ENCODE measurements around the gene PRPH2. TPM values are rescaled to one million over a fixed set of nuclear protein-coding genes. Genes with fewer than 3 reads are reported as not detected.

The PRPH2 gene
- total and polyA plus RNA-seq, 2 of the 13 experiments (the other 11 are each of a cell fraction or from before 2014, with no cell fraction given): 0.03 to 0.04 TPM

DNA sequence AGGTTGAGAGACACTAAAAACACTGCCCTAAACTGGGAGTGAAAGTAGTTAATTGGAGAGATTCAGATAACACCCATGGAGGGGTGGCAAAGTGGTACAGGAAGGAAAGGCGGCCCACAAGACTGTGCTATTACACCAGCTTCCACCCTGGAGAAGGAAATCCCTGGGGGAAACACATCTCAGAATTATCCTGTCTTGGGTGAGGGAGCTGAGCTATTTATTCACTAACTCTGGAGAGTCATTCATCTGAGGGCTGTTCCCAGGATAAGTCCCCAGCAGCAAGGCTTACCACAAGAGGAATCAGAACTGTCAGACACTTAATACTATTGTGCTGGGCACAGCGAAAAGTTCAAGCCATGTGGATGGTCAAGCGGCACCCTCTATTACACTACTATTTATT, 13.6 kb upstream of the PRPH2 start:
- WGBS (ENCODE audit: low lambda C conversion rate): 17% methylated on average over 1 of the region's 3 CpGs
- no peaks in the 10 kb centered on the region for H4K20me1 ChIP-seq (ENCODE audit: insufficient read depth, low read length)
- POLR2A ChIA-PET: interaction anchor here (1.3 kb wide), 1 partner anchor 11 kb away, joined by 3 read pairs; the partner anchor contains the start of gene TBCC
- H3K27ac ChIP-seq (ENCODE audit: extremely low read length, insufficient read depth, low read length): no peak overlapping the region
- H2AFZ ChIP-seq (ENCODE audit: low read length): no peak overlapping the region
- peak; percentile 43; the same call in 2 of the 3 replicates for ATAC-seq
- TF ChIP-seq, protein P1, sequence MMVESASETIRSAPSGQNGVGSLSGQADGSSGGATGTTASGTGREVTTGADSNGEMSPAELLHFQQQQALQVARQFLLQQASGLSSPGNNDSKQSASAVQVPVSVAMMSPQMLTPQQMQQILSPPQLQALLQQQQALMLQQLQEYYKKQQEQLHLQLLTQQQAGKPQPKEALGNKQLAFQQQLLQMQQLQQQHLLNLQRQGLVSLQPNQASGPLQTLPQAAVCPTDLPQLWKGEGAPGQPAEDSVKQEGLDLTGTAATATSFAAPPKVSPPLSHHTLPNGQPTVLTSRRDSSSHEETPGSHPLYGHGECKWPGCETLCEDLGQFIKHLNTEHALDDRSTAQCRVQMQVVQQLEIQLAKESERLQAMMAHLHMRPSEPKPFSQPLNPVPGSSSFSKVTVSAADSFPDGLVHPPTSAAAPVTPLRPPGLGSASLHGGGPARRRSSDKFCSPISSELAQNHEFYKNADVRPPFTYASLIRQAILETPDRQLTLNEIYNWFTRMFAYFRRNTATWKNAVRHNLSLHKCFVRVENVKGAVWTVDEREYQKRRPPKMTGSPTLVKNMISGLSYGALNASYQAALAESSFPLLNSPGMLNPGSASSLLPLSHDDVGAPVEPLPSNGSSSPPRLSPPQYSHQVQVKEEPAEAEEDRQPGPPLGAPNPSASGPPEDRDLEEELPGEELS (CRISPR knock-in tag; IDR thresholded peaks at IDR 0.05): no peak
- no peak for TF ChIP-seq IRX3 (CRISPR knock-in tag; IDR thresholded peaks at IDR 0.05; ENCODE audit: borderline replicate concordance, low read depth)
- no peak for TF ChIP-seq RARA (CRISPR knock-in tag; IDR thresholded peaks at IDR 0.05)
- TF ChIP-seq, protein P2, sequence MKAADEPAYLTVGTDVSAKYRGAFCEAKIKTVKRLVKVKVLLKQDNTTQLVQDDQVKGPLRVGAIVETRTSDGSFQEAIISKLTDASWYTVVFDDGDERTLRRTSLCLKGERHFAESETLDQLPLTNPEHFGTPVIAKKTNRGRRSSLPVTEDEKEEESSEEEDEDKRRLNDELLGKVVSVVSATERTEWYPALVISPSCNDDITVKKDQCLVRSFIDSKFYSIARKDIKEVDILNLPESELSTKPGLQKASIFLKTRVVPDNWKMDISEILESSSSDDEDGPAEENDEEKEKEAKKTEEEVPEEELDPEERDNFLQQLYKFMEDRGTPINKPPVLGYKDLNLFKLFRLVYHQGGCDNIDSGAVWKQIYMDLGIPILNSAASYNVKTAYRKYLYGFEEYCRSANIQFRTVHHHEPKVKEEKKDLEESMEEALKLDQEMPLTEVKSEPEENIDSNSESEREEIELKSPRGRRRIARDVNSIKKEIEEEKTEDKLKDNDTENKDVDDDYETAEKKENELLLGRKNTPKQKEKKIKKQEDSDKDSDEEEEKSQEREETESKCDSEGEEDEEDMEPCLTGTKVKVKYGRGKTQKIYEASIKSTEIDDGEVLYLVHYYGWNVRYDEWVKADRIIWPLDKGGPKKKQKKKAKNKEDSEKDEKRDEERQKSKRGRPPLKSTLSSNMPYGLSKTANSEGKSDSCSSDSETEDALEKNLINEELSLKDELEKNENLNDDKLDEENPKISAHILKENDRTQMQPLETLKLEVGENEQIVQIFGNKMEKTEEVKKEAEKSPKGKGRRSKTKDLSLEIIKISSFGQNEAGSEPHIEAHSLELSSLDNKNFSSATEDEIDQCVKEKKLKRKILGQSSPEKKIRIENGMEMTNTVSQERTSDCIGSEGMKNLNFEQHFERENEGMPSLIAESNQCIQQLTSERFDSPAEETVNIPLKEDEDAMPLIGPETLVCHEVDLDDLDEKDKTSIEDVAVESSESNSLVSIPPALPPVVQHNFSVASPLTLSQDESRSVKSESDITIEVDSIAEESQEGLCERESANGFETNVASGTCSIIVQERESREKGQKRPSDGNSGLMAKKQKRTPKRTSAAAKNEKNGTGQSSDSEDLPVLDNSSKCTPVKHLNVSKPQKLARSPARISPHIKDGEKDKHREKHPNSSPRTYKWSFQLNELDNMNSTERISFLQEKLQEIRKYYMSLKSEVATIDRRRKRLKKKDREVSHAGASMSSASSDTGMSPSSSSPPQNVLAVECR (CRISPR knock-in tag; IDR thresholded peaks at IDR 0.05; ENCODE audit: borderline replicate concordance): no peak
- TF ChIP-seq ZNF788 (CRISPR knock-in tag; IDR thresholded peaks at IDR 0.05; ENCODE audit: borderline replicate concordance): no peak
- no peak for TF ChIP-seq ZNF12 (CRISPR knock-in tag; IDR thresholded peaks at IDR 0.05)
- TF ChIP-seq ZNF317 (CRISPR knock-in tag; IDR thresholded peaks at IDR 0.05): no peak
- no peak for TF ChIP-seq MEIS2 (CRISPR knock-in tag; IDR thresholded peaks at IDR 0.05)
- TF ChIP-seq, protein P3, sequence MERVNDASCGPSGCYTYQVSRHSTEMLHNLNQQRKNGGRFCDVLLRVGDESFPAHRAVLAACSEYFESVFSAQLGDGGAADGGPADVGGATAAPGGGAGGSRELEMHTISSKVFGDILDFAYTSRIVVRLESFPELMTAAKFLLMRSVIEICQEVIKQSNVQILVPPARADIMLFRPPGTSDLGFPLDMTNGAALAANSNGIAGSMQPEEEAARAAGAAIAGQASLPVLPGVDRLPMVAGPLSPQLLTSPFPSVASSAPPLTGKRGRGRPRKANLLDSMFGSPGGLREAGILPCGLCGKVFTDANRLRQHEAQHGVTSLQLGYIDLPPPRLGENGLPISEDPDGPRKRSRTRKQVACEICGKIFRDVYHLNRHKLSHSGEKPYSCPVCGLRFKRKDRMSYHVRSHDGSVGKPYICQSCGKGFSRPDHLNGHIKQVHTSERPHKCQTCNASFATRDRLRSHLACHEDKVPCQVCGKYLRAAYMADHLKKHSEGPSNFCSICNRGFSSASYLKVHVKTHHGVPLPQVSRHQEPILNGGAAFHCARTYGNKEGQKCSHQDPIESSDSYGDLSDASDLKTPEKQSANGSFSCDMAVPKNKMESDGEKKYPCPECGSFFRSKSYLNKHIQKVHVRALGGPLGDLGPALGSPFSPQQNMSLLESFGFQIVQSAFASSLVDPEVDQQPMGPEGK (CRISPR knock-in tag; IDR thresholded peaks at IDR 0.05): no peak
- TF ChIP-seq ZNF446 (CRISPR knock-in tag; IDR thresholded peaks at IDR 0.05): no peak
- TF ChIP-seq MIER3 (CRISPR knock-in tag; IDR thresholded peaks at IDR 0.05; ENCODE audit: borderline replicate concordance): no peak
- TF ChIP-seq, protein P4, sequence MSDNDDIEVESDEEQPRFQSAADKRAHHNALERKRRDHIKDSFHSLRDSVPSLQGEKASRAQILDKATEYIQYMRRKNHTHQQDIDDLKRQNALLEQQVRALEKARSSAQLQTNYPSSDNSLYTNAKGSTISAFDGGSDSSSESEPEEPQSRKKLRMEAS (IDR thresholded peaks at IDR 0.05): no peak
- TF ChIP-seq ETV5 (CRISPR knock-in tag; IDR thresholded peaks at IDR 0.05; ENCODE audit: borderline replicate concordance): no peak
- TF ChIP-seq CCDC6 (CRISPR knock-in tag; IDR thresholded peaks at IDR 0.05): no peak
- H3K36me3 ChIP-seq (replicated peaks in 1 of 2; ENCODE audit: control insufficient read depth in 1 of 2, insufficient read depth in 2 of 2, low read length in 2 of 2): no peaks in the 10 kb centered on the region
- H3K4me2 ChIP-seq (ENCODE audit: low read depth, low read length): no peak overlapping the region
- no peak for DNase-seq (ENCODE audit: low spot score)
- no peak overlapping the region for H3K4me3 ChIP-seq (replicated peaks in 1 of 3; ENCODE audit: insufficient read depth in 1 of 3, low read depth in 2 of 3, low read length in 3 of 3)
- peaks cover 0 to 9% of the 10 kb centered on the region in 2 experiments; a peak in 1 of 5 replicates for H3K27me3 ChIP-seq (ENCODE audit: control insufficient read depth in 1 of 2, insufficient read depth in 2 of 2, low read length in 2 of 2)
- intact Hi-C loops (cut with micrococcal nuclease; ENCODE audit: unreplicated experiment): no loop called here
- no TSS peak for BruUV-seq (replicated peaks)
- no peaks in the 10 kb centered on the region for H3K9me3 ChIP-seq (ENCODE audit: low read length)
- no peak for FAIRE-seq
- H3K4me1 ChIP-seq (ENCODE audit: insufficient read depth, low read length): peaks cover 6% of the 10 kb centered on the region
- no peaks in the 10 kb centered on the region for H3K79me2 ChIP-seq (ENCODE audit: insufficient read depth, low read length)
- H3K9ac ChIP-seq (ENCODE audit: insufficient read depth, low read depth, low read length): no peak overlapping the region
- CTCF ChIA-PET (ENCODE audit: low intra/inter-chr PET ratio, low total read pairs): no interaction called here
- in situ Hi-C loops (cut with HindIII; ENCODE audit: extremely low pct_ligation_motif_present, low pct_unique_long_range_greater_than_20kb): no loop called here
